ENCODE data around the gene ACP3. TPM values are rescaled to one million over a fixed set of nuclear protein-coding genes. Genes with fewer than 3 reads are reported as not detected.

The ACP3 gene
- total RNA-seq, 4 donors from 2014 or later = 3.2 to 9.7 (median 8.0) TPM

DNA sequence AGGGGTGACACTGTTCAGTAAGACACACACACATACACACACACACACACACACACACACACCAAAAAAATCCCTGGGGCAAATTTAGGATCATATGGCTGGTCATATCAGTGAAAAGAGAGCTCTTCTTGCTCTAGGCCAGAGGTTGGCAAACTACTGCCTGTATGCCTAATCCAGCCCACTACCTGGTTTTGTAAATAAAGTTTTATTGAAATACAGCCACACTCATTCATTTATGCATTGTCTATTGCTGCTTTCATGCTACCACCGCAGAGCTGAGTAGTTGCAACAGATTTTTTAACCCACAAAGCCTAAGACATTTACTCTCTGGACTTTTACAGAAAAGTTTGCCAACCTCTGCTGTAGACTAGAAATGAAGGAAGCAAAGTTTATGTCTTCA lies 30.6 kb downstream of the ACP3 start:
- Histone ChIP-seq H3K9me3 (no peaks in the 10 kb centered on the region), H3K36me3 (no peaks in the 10 kb centered on the region), H3K4me1 (peaks cover under 1 to 6% of the 10 kb centered on the region in 2 donors), H3K27ac (no peak overlapping the region), H3K4me3 (replicated peaks in 1 of 3) (no peak overlapping the region), H3K27me3 (no peaks in the 10 kb centered on the region)
- 52 to 88% methylated on average over 1 of the region's 1 CpG for WGBS, 2 donors
- intact Hi-C loops (cut with DNase I) = loop anchor here (5.0 to 10.0 kb wide), 3 partner anchors 57 to 313 kb away; partner anchors contain the start of gene CPNE4
- TF ChIP-seq POLR2A (IDR thresholded peaks at IDR 0.05) (no peak), CTCF (IDR thresholded peaks at IDR 0.05) (no peak)
- no peak for DNase-seq

DNA sequence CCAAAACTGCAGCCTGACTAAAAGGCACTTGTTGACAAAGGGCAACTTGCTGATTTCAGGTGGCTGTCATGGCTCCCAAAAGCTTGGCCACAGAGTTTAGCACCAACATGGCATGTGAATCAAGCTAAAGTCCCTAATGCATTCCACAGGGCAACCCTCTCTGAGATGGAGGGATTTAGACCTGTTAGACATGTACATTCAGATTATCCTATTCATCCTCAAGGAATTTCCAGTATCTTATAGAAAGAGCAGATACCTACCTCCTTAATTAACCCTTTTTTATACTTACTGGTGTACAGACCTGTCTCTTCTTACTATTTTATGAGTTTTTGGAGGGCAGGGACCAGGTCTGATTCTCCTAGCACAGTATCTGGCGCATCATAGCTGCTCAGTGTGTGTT lies 31.3 kb downstream of the ACP3 start:
- Histone ChIP-seq H3K9me3 (no peaks in the 10 kb centered on the region), H3K4me3 (replicated peaks in 1 of 3) (no peak overlapping the region), H3K27me3 (no peaks in the 10 kb centered on the region), H3K36me3 (no peaks in the 10 kb centered on the region), H3K4me1 (peaks cover 0 to 6% of the 10 kb centered on the region in 2 donors), H3K27ac (no peak overlapping the region)
- intact Hi-C loops (cut with DNase I) = loop anchor here (5.0 to 10.0 kb wide), 3 partner anchors 56 to 314 kb away; partner anchors contain the start of gene CPNE4
- TF ChIP-seq POLR2A (IDR thresholded peaks at IDR 0.05) = no peak
- TF ChIP-seq CTCF (IDR thresholded peaks at IDR 0.05) = no peak
- WGBS, 2 donors = 100% methylated on average over 1 of the region's 1 CpG
- no peak for DNase-seq

GRCh38 chr3:132350814-132351213 lies 33.6 kb downstream of the ACP3 start:
- Histone ChIP-seq H3K4me1 (peaks cover 0 to 6% of the 10 kb centered on the region in 2 donors), H3K9me3 (no peaks in the 10 kb centered on the region), H3K27ac (no peak overlapping the region), H3K4me3 (replicated peaks in 1 of 3) (no peak overlapping the region), H3K27me3 (no peaks in the 10 kb centered on the region), H3K36me3 (no peaks in the 10 kb centered on the region)
- TF ChIP-seq CTCF (IDR thresholded peaks at IDR 0.05) (no peak), POLR2A (IDR thresholded peaks at IDR 0.05) (no peak)
- intact Hi-C loops (cut with DNase I) = no loop called here
- DNase-seq = no peak
- WGBS, 2 donors = 44 to 97% methylated on average over 1 of the region's 1 CpG

DNA sequence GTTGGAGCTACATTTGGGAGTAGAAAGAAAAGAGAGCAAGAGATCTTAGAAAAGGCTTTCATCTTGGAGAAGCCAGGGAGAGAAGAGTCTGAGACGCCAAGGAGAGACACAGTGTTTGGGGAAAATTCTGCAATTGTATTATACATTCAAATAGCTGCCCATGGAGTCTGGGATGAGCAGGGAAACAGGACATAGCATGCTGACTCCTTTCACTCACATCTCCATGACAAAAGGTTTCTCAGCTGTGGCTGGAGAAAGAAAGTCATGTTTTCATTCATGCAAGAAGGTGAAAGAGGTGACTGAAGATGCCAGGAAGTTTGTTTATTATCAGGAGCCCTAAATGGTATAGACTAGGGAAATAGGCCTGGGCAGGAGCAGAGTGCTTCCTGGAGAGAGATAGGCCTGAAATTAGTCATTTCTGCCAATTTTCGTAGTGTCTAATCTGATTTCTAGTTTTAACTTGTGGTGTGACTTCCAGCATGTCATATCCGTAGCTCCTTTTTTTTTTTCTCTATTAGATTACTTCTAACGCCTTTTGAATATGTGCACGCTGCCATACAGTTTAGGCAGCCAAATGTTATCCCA lies 34.1 kb downstream of the ACP3 start:
- H3K27me3 ChIP-seq = no peaks in the 10 kb centered on the region
- H3K4me1 ChIP-seq = peaks cover 0 to 6% of the 10 kb centered on the region in 2 donors
- WGBS, 2 donors = 82 to 91% methylated on average over 5 of the region's 5 CpGs
- no peaks in the 10 kb centered on the region for H3K36me3 ChIP-seq
- H3K27ac ChIP-seq = no peak overlapping the region
- DNase-seq = no peak
- H3K9me3 ChIP-seq = no peaks in the 10 kb centered on the region
- intact Hi-C loops (cut with DNase I) = no loop called here
- H3K4me3 ChIP-seq (replicated peaks in 1 of 3) = no peak overlapping the region
- TF ChIP-seq CTCF (IDR thresholded peaks at IDR 0.05) (no peak), POLR2A (IDR thresholded peaks at IDR 0.05) (no peak)

- intact Hi-C loops (cut with DNase I) = no loop called here
- Histone ChIP-seq H3K9me3 (no peaks in the 10 kb centered on the region), H3K4me3 (replicated peaks in 1 of 3) (no peak overlapping the region), H3K27me3 (no peaks in the 10 kb centered on the region), H3K27ac (no peak overlapping the region), H3K4me1 (no peaks in the 10 kb centered on the region), H3K36me3 (no peaks in the 10 kb centered on the region)
- DNase-seq = peak; percentile 66 to 67
- 17 to 19% methylated on average over 6 of the region's 6 CpGs for WGBS, 2 donors
- TF ChIP-seq POLR2A (IDR thresholded peaks at IDR 0.05) = no peak
- TF ChIP-seq CTCF (IDR thresholded peaks at IDR 0.05) = peak; percentile 76 to 88 (median 84)
These were observed 35.4 kb downstream of the ACP3 start for GRCh38 chr3:132352556-132353143.

All from thyroid gland (tissue), 4 donors.